Gastroesophageal sphincter (tissue), 3 donors: ENCODE results near the gene PLEKHM3.

Source experiments
- CTCF ChIP-seq, 4 experiments: fragments of 200-600 bp in 2 of 4; fragments of 450-650 bp in 2 of 4; sonication (generic) in 1 of 4; IDR thresholded peaks; one replicate each; pipeline ENCODE4 v1.5.1; 2017 to 2019; ENCODE audit warnings: antibody characterized with exemption in 4 of 4, mild to moderate bottlenecking in 2 of 4, moderate library complexity in 2 of 4
- EP300 ChIP-seq: sonication (generic); formaldehyde crosslinking; IDR thresholded peaks from one replicate; pipeline ENCODE4 v1.6.1; 2017; ENCODE audit warnings: antibody characterized with exemption, mild to moderate bottlenecking
- POLR2A ChIP-seq, 2 donors: fragments of 450-650 bp; IDR thresholded peaks; one replicate each; pipeline ENCODE4 v1.6.1; 2017; ENCODE audit warnings: antibody characterized with exemption in 2 of 2, mild to moderate bottlenecking in 2 of 2, moderate library complexity in 1 of 2
- POLR2AphosphoS5 ChIP-seq: sonication (generic); formaldehyde crosslinking; IDR thresholded peaks from one replicate; pipeline ENCODE4 v1.6.1; 2017; ENCODE audit warnings: antibody characterized with exemption

- TF ChIP-seq POLR2AphosphoS5 (no peak), CTCF (IDR thresholded peaks at IDR 0.05) (no peak), EP300 (no peak), POLR2A (IDR thresholded peaks at IDR 0.05) (no peak)
Measured at GRCh38 chr2:207920721-207921120, 104.6 kb downstream of the PLEKHM3 start.
